CD4-positive, alpha-beta T cell treated with Interleukin-2 at 100 ng/mL for 4 hours (primary cell): ENCODE results near the gene FAM171A1.
"Not testable (repeated sequence)": the region's sequence is repeated elsewhere in the genome, so short reads cannot be mapped to it uniquely, and the experiment has no call there.

Experiments used
- DNase-seq: peaks from one replicate; pipeline ENCODE4 v3.0.0-alpha.2; 2020; ENCODE audit warnings: low spot score

The FAM171A1 gene

GRCh38 chr10:15209827-15210509, 161.1 kb downstream of the FAM171A1 start:
- peak; percentile 81 for DNase-seq

- DNase-seq: no peak
Measured at GRCh38 chr10:15208221-15208620, 162.9 kb downstream of the FAM171A1 start.

GRCh38 chr10:15207410-15207809, 163.7 kb downstream of the FAM171A1 start:
- DNase-seq: not testable (repeated sequence)

GRCh38 chr10:15202639-15203038, 168.4 kb downstream of the FAM171A1 start:
- no peak for DNase-seq

- DNase-seq: not testable (repeated sequence)
Measured at GRCh38 chr10:15202301-15202621, 168.8 kb downstream of the FAM171A1 start.

GRCh38 chr10:15201589-15202300, 169.3 kb downstream of the FAM171A1 start:
- DNase-seq: no peak

- DNase-seq: no peak
Measured at GRCh38 chr10:15200626-15201025, 170.5 kb downstream of the FAM171A1 start.

GRCh38 chr10:15197911-15198310, 173.2 kb downstream of the FAM171A1 start:
- no peak for DNase-seq

- peak; percentile 19 for DNase-seq
Measured at GRCh38 chr10:15197276-15197675, 173.8 kb downstream of the FAM171A1 start.

- no peak for DNase-seq
Measured at GRCh38 chr10:15196021-15196834, 174.9 kb downstream of the FAM171A1 start.

GRCh38 chr10:15189133-15189885, 181.8 kb downstream of the FAM171A1 start:
- DNase-seq: no peak

GRCh38 chr10:15188603-15189002, 182.5 kb downstream of the FAM171A1 start:
- DNase-seq: peak; percentile 16

- no peak for DNase-seq
Measured at GRCh38 chr10:15183689-15184481, 187.2 kb downstream of the FAM171A1 start.

- DNase-seq: no peak
Measured at GRCh38 chr10:15182540-15183207, 188.4 kb downstream of the FAM171A1 start.

- no peak for DNase-seq
Measured at GRCh38 chr10:15181576-15182156, 189.4 kb downstream of the FAM171A1 start.

GRCh38 chr10:15180736-15181135, 190.4 kb downstream of the FAM171A1 start:
- no peak for DNase-seq

- DNase-seq: no peak
Measured at GRCh38 chr10:15176269-15176668, 194.8 kb downstream of the FAM171A1 start.

GRCh38 chr10:15175587-15175986, 195.5 kb downstream of the FAM171A1 start:
- DNase-seq: no peak

GRCh38 chr10:15172306-15172840, 198.7 kb downstream of the FAM171A1 start:
- no peak for DNase-seq
